H1 (cell line): ENCODE data around the gene RAB4B. TPM values are rescaled to one million over a fixed set of nuclear protein-coding genes. Genes with fewer than 3 reads are reported as not detected.
"Not testable (repeated sequence)": the region's sequence is repeated elsewhere in the genome, so short reads cannot be mapped to it uniquely, and the experiment has no call there.

Experiments used
- CTCF ChIA-PET: fragments of 300-600 bp; sonication (Branson Sonifier 250); formaldehyde crosslinking; loops from one replicate; lab custom pipeline; 2021; ENCODE audit not compliant: partially characterized antibody; lab: Charles Lee
- POLR2A ChIA-PET: fragments of 300-600 bp; sonication (Branson Sonifier 250); formaldehyde crosslinking; loops from one replicate; lab custom pipeline; 2021; ENCODE audit warnings: inconsistent platforms; ENCODE audit not compliant: partially characterized antibody; lab: Charles Lee
- DNase-seq, 2 experiments: peaks; one replicate each; pipeline versions ENCODE4 v3.0.0 to v3.0.0-alpha.2; 2010 to 2022; ENCODE audit warnings: low spot score in 2 of 2, low read depth in 1 of 2, mixed read lengths in 1 of 2
- FAIRE-seq: peaks from 2 replicates; lab custom pipeline; 2011; peaks lifted over from hg19 to GRCh38; lab: Jason Lieb, UNC
- H2AFZ ChIP-seq: 2 replicates; pipeline ENCODE4 v1.8.1; 2012; ENCODE audit warnings: low read length, inconsistent platforms
- H2AK5ac ChIP-seq: 2 replicates; pipeline ENCODE4 v1.6.1; 2013; ENCODE audit warnings: low read depth, low read length
- H2BK120ac ChIP-seq: replicated peaks from 2 replicates; pipeline ENCODE3; 2013; ENCODE audit warnings: low read depth, low read length, inconsistent platforms
- H2BK12ac ChIP-seq: 2 replicates; pipeline ENCODE4 v1.6.1; 2013; ENCODE audit warnings: low read depth, low read length
- H2BK15ac ChIP-seq: 2 replicates; pipeline ENCODE4 v1.6.1; 2013; ENCODE audit warnings: low read length
- H2BK20ac ChIP-seq: 2 replicates; pipeline ENCODE4 v1.6.1; 2013; ENCODE audit warnings: low read length
- H2BK5ac ChIP-seq: 2 replicates; pipeline ENCODE4 v1.6.1; 2013; ENCODE audit warnings: low read depth, low read length
- H3K14ac ChIP-seq: 2 replicates; pipeline ENCODE4 v1.6.1; 2013; ENCODE audit warnings: inconsistent platforms; ENCODE audit not compliant: insufficient read length
- H3K18ac ChIP-seq: 2 replicates; pipeline ENCODE4 v1.6.1; 2013; ENCODE audit warnings: low read length; ENCODE audit errors: extremely low read depth
- H3K23ac ChIP-seq: 2 replicates; pipeline ENCODE4 v1.6.1; 2013; ENCODE audit warnings: inconsistent platforms; ENCODE audit not compliant: insufficient read length
- H3K23me2 ChIP-seq: 2 replicates; pipeline ENCODE4 v1.6.1; 2013; ENCODE audit warnings: low read depth, low read length
- H3K27ac ChIP-seq: 2 replicates; pipeline ENCODE4 v1.6.1; 2011; ENCODE audit warnings: low read depth, low read length, inconsistent platforms
- H3K27me3 ChIP-seq, 4 experiments: replicated peaks in 1 of 4; 1 replicate in 1 of 4; 2 replicates in 3 of 4; pipeline versions ENCODE4 v1.6.1 to v1.8.1; 2011 to 2013; ENCODE audit warnings: low read length in 3 of 4, mild to moderate bottlenecking in 3 of 4, inconsistent platforms in 2 of 4, mixed read lengths in 2 of 4, moderate library complexity in 1 of 4; ENCODE audit not compliant: control insufficient read depth in 3 of 4, insufficient read depth in 3 of 4; ENCODE audit errors: extremely low read depth in 1 of 4
- H3K36me3 ChIP-seq, 4 experiments: 2 replicates each; pipeline versions ENCODE4 v1.6.1 to v1.8.1; 2011 to 2013; ENCODE audit warnings: mild to moderate bottlenecking in 4 of 4, low read length in 3 of 4, moderate library complexity in 2 of 4, control low read depth in 1 of 4, inconsistent platforms in 1 of 4; ENCODE audit not compliant: insufficient read depth in 4 of 4, control insufficient read depth in 2 of 4
- H3K4ac ChIP-seq: replicated peaks from 2 replicates; pipeline ENCODE3; 2013; ENCODE audit warnings: low read length, low read depth, mixed read lengths, inconsistent platforms; ENCODE audit not compliant: insufficient read length
- H3K4me1 ChIP-seq, 4 experiments: replicated peaks in 1 of 4; 1 replicate in 1 of 4; 2 replicates in 3 of 4; pipeline versions ENCODE4 v1.6.1 to v1.8.1; 2011 to 2013; ENCODE audit warnings: low read length in 3 of 4, inconsistent platforms in 2 of 4, mixed read lengths in 1 of 4; ENCODE audit not compliant: insufficient read depth in 4 of 4, control insufficient read depth in 3 of 4
- H3K4me2 ChIP-seq, 2 experiments: 2 replicates each; pipeline versions ENCODE4 v1.6.1 to v1.8.1; 2011 to 2013; ENCODE audit warnings: low read depth in 2 of 2, low read length in 2 of 2, control low read depth in 1 of 2, inconsistent platforms in 1 of 2, mild to moderate bottlenecking in 1 of 2; ENCODE audit not compliant: insufficient read depth in 1 of 2
- H3K4me3 ChIP-seq, 4 experiments: fragments of 200-600, 300-600 bp in 1 of 4; sonication (generic), shearing (Covaris generic), sonication (Bioruptor Twin) in 1 of 4; 2 replicates each; pipeline versions ENCODE4 v1.5.1 to v1.8.1; 2011 to 2016; ENCODE audit warnings: low read length in 4 of 4, low read depth in 3 of 4, control low read depth in 2 of 4, inconsistent platforms in 2 of 4, mild to moderate bottlenecking in 2 of 4, mixed read lengths in 1 of 4, moderate library complexity in 1 of 4; ENCODE audit not compliant: insufficient read depth in 2 of 4; ENCODE audit errors: extremely low read depth in 1 of 4
- H3K56ac ChIP-seq: replicated peaks from 2 replicates; pipeline ENCODE3; 2013; ENCODE audit warnings: low read depth, mild to moderate bottlenecking, mixed read lengths, low read length, inconsistent platforms; ENCODE audit not compliant: insufficient read length
- H3K79me1 ChIP-seq: 2 replicates; pipeline ENCODE4 v1.6.1; 2013; ENCODE audit warnings: low read depth, low read length, control low read depth
- H3K79me2 ChIP-seq, 2 experiments: 2 replicates each; pipeline versions ENCODE4 v1.6.1 to v1.8.1; 2012 to 2013; ENCODE audit warnings: low read length in 2 of 2, mild to moderate bottlenecking in 2 of 2, inconsistent platforms in 1 of 2; ENCODE audit not compliant: insufficient read depth in 2 of 2, control insufficient read depth in 1 of 2
- H3K9ac ChIP-seq, 4 experiments: replicated peaks in 1 of 4; 1 replicate in 1 of 4; 2 replicates in 3 of 4; pipeline versions ENCODE4 v1.6.1 to v1.8.1; 2011 to 2013; ENCODE audit warnings: low read depth in 3 of 4, low read length in 3 of 4, control low read depth in 2 of 4, mild to moderate bottlenecking in 2 of 4, moderate library complexity in 2 of 4, inconsistent platforms in 1 of 4; ENCODE audit errors: extremely low read depth in 1 of 4
- H3K9me3 ChIP-seq, 2 experiments: 2 replicates each; pipeline versions ENCODE4 v1.6.1 to v1.8.1; 2012 to 2013; ENCODE audit warnings: mild to moderate bottlenecking in 2 of 2, moderate library complexity in 2 of 2, control low read depth in 1 of 2, inconsistent platforms in 1 of 2, low read depth in 1 of 2, low read length in 1 of 2, mixed read lengths in 1 of 2; ENCODE audit not compliant: insufficient read depth in 2 of 2
- H4K20me1 ChIP-seq, 2 experiments: replicated peaks in 1 of 2; 2 replicates each; pipeline versions ENCODE3 to v1.8.1; 2011 to 2013; ENCODE audit warnings: inconsistent platforms in 2 of 2, low read length in 2 of 2, mild to moderate bottlenecking in 1 of 2; ENCODE audit not compliant: insufficient read depth in 2 of 2, control insufficient read depth in 1 of 2
- H4K5ac ChIP-seq: 2 replicates; pipeline ENCODE4 v1.6.1; 2013; ENCODE audit warnings: low read length, low read depth, mixed read lengths, inconsistent platforms; ENCODE audit not compliant: insufficient read length
- H4K8ac ChIP-seq: 2 replicates; pipeline ENCODE4 v1.8.0; 2013; ENCODE audit warnings: mild to moderate bottlenecking, moderate library complexity, low read length, inconsistent platforms; ENCODE audit not compliant: insufficient read depth; ENCODE audit errors: extremely low read depth
- H4K91ac ChIP-seq: replicated peaks from 2 replicates; pipeline ENCODE3; 2013; ENCODE audit warnings: low read length, mixed read lengths, inconsistent platforms; ENCODE audit not compliant: insufficient read length
- CEBPB ChIP-seq: IDR thresholded peaks from 2 replicates; pipeline ENCODE4 v1.6.1; 2012; ENCODE audit warnings: low read depth, low read length
- CREB1 ChIP-seq: IDR thresholded peaks from 2 replicates; pipeline ENCODE4 v1.6.1; 2012; ENCODE audit warnings: inconsistent platforms
- KDM4A ChIP-seq: IDR thresholded peaks from one replicate; pipeline ENCODE4 v1.7.1; 2012; ENCODE audit warnings: low read depth, mild to moderate bottlenecking, moderate library complexity, low read length, inconsistent platforms; ENCODE audit not compliant: severe bottlenecking
- PHF8 ChIP-seq: fragments of 200-600 bp; sonication (generic); conservative IDR thresholded peaks from 2 replicates; pipeline ENCODE4 v1.7.1; 2012; ENCODE audit warnings: low read depth, mild to moderate bottlenecking, inconsistent platforms, low read length, moderate library complexity
- SIN3A ChIP-seq, 2 experiments: IDR thresholded peaks in 1 of 2; conservative IDR thresholded peaks in 1 of 2; 2 replicates each; pipeline ENCODE4 v1.6.1; 2011 to 2012; ENCODE audit warnings: low read length in 2 of 2, improper control_type of control experiment in 1 of 2, low read depth in 1 of 2, mild to moderate bottlenecking in 1 of 2
- SP1 ChIP-seq: IDR thresholded peaks from 2 replicates; pipeline ENCODE4 v1.6.1; 2011; ENCODE audit warnings: low read depth, low read length
- SP2 ChIP-seq: IDR thresholded peaks from 2 replicates; pipeline ENCODE4 v1.6.1; 2012; ENCODE audit warnings: mild to moderate bottlenecking, low read length, inconsistent platforms
- YY1 ChIP-seq: IDR thresholded peaks from 2 replicates; pipeline ENCODE4 v1.6.1; 2011; ENCODE audit warnings: low read depth, mild to moderate bottlenecking, low read length
- WGBS, 2 experiments: shearing (Covaris generic) in 1 of 2; methylation state at CpG; one replicate each; pipeline versions ENCODE4 v1.1.6 to v1.1.7; 2013 to 2015; ENCODE audit warnings: low lambda C conversion rate in 2 of 2, mixed read lengths in 2 of 2, inconsistent platforms in 1 of 2, low coverage in 1 of 2, missing lambda C conversion rate in 1 of 2; ENCODE audit not compliant: insufficient replicate concordance in 2 of 2, insufficient coverage in 1 of 2, insufficient read length in 1 of 2; ENCODE audit errors: extremely low coverage in 1 of 2, missing lambda C conversion rate in 1 of 2; 5-methylcytosine and 5-hydroxymethylcytosine counted together
- polyA plus RNA-seq, 7 experiments: library from polyadenylated mRNA; depleted of rRNA in 3 of 7; stranded (reverse) in 5 of 7; unstranded in 2 of 7; fragments of >200 nt in 5 of 7; fragments of 200-250 nt in 2 of 7; gene quantifications; 1 replicate in 5 of 7; 2 replicates in 1 of 7; 4 replicates in 1 of 7; pipeline versions ENCODE4 v1.2.1 to v1.2.3, GENCODE V29; 2011 to 2013; ENCODE audit warnings: missing spikeins in 2 of 7, mixed read lengths in 2 of 7
- total RNA-seq: library from RNA; stranded (reverse); fragmentation: NEBNext Ultra II Directional; extraction: Animal tissue kit (Norgen Biotek cat#: 25700); gene quantifications from 2 replicates; pipeline ENCODE4 v1.2.1, GENCODE V29; 2021

The RAB4B gene
- total and polyA plus RNA-seq, 2 of the 8 experiments (the other 6 are each of a cell fraction or from before 2014, with no cell fraction given), result 15.9 to 28.6 TPM

- TF ChIP-seq CREB1, result peak; percentile 78
- peak; percentile 53 to 82; a peak in 2 of 4 replicates for TF ChIP-seq SIN3A (conservative IDR thresholded peaks at IDR 0.05 in 1 of 2, IDR thresholded peaks at IDR 0.05 in 1 of 2; ENCODE audit: low read depth in 1 of 2, low read length in 2 of 2)
- no peak for TF ChIP-seq CEBPB
- peak; percentile 82; the same call in 1 of the 2 replicates for TF ChIP-seq YY1
- peak; percentile 49 for TF ChIP-seq KDM4A
- peak; percentile 72 for TF ChIP-seq PHF8
- peak; percentile 75 for TF ChIP-seq SP2
- TF ChIP-seq SP1, result peak; percentile 97
Observed at GRCh38 chr19:40777937-40778705, at the start of gene RAB4B (continued).

- H2BK15ac ChIP-seq, H2BK120ac ChIP-seq, H3K9ac ChIP-seq, H2BK12ac ChIP-seq, H2BK5ac ChIP-seq, H3K14ac ChIP-seq, H3K56ac ChIP-seq, DNase-seq, H3K9me3 ChIP-seq, H3K79me1 ChIP-seq, H3K4me2 ChIP-seq, H2BK20ac ChIP-seq, H3K27ac ChIP-seq, H3K4me3 ChIP-seq, H4K8ac ChIP-seq, H3K79me2 ChIP-seq, H3K18ac ChIP-seq, H3K27me3 ChIP-seq, H4K91ac ChIP-seq, H3K23me2 ChIP-seq, FAIRE-seq, H4K20me1 ChIP-seq, H3K4me1 ChIP-seq, H3K4ac ChIP-seq, H2AFZ ChIP-seq, H2AK5ac ChIP-seq, H4K5ac ChIP-seq, H3K23ac ChIP-seq: not testable (repeated sequence)
- ChIA-PET CTCF (interaction anchor here (0.7 to 1.4 kb wide), 3 partner anchors 9 to 524 kb away, joined by 3 to 4 read pairs (median 4); no protein-coding TSS in a partner anchor), POLR2A (interaction anchor here (0.6 to 2.0 kb wide), 7 partner anchors 10 to 161 kb away, joined by 3 to 6 read pairs (median 3); partner anchors contain the start of genes ACTMAP and EGLN2)
- WGBS, 2 experiments, result 89% methylated on average over 5 of the region's 5 CpGs; no CpG with 5 or more reads in 1 of the 2 experiments
- peaks cover 4 to 26% (median 14%) of the 10 kb centered on the region in 4 experiments; a peak in 6 of 8 replicates for H3K36me3 ChIP-seq
Observed at GRCh38 chr19:40730065-40730464, 48.0 kb upstream of the RAB4B start.
